Measurements from ENCODE around the gene DPF3.

The DPF3 gene

GRCh38 chr14:72682188-72682587, 211.7 kb downstream of the DPF3 start:
- no peak for DNase-seq (ENCODE audit: low spot score)

GRCh38 chr14:72680853-72681640, 212.9 kb downstream of the DPF3 start:
- DNase-seq (ENCODE audit: low spot score): no peak

- DNase-seq (ENCODE audit: low spot score): no peak
Measured at GRCh38 chr14:72679536-72680151, 214.3 kb downstream of the DPF3 start.

- no peak for DNase-seq (ENCODE audit: low spot score)
Measured at GRCh38 chr14:72679141-72679535, 214.8 kb downstream of the DPF3 start.

GRCh38 chr14:72678356-72678755, 215.5 kb downstream of the DPF3 start:
- DNase-seq (ENCODE audit: low spot score): no peak

- no peak for DNase-seq (ENCODE audit: low spot score)
Measured at GRCh38 chr14:72677664-72678063, 216.2 kb downstream of the DPF3 start.

- no peak for DNase-seq (ENCODE audit: low spot score)
Measured at GRCh38 chr14:72675126-72675525, 218.8 kb downstream of the DPF3 start.

- DNase-seq (ENCODE audit: low spot score): no peak
Measured at GRCh38 chr14:72673179-72673578, 220.7 kb downstream of the DPF3 start.

- DNase-seq (ENCODE audit: low spot score): no peak
Measured at GRCh38 chr14:72666610-72667009, 227.3 kb downstream of the DPF3 start.

- no peak for DNase-seq (ENCODE audit: low spot score)
Measured at GRCh38 chr14:72665259-72665658, 228.6 kb downstream of the DPF3 start.

- DNase-seq (ENCODE audit: low spot score): no peak
Measured at GRCh38 chr14:72664651-72665050, 229.2 kb downstream of the DPF3 start.

GRCh38 chr14:72663956-72664650, 229.8 kb downstream of the DPF3 start:
- no peak for DNase-seq (ENCODE audit: low spot score)

- DNase-seq (ENCODE audit: low spot score): no peak
Measured at GRCh38 chr14:72663076-72663487, 230.8 kb downstream of the DPF3 start.

- no peak for DNase-seq (ENCODE audit: low spot score)
Measured at GRCh38 chr14:72662214-72662613, 231.7 kb downstream of the DPF3 start.

- no peak for DNase-seq (ENCODE audit: low spot score)
Measured at GRCh38 chr14:72657214-72657921, 236.5 kb downstream of the DPF3 start.

GRCh38 chr14:72653026-72653425, 240.9 kb downstream of the DPF3 start:
- DNase-seq (ENCODE audit: low spot score): no peak

- DNase-seq (ENCODE audit: low spot score): no peak
Measured at GRCh38 chr14:72652179-72652578, 241.7 kb downstream of the DPF3 start.

- DNase-seq (ENCODE audit: low spot score): no peak
Measured at GRCh38 chr14:72651714-72652113, 242.2 kb downstream of the DPF3 start.

GRCh38 chr14:72651081-72651480, 242.8 kb downstream of the DPF3 start:
- no peak for DNase-seq (ENCODE audit: low spot score)

- DNase-seq (ENCODE audit: low spot score): no peak
Measured at GRCh38 chr14:72649603-72650227, 244.2 kb downstream of the DPF3 start.

GRCh38 chr14:72647782-72648181, 246.1 kb downstream of the DPF3 start:
- no peak for DNase-seq (ENCODE audit: low spot score)

All from HuH-7.5 (cell line).